OCI-LY3 (cell line): ENCODE data around the gene TPSG1.

Source experiments
- H2AFZ ChIP-seq: fragments of 200-600, 300-600 bp; shearing (Covaris generic); 2 replicates; pipeline ENCODE4 v1.6.0; 2014; ENCODE audit warnings: antibody characterized with exemption, low read depth, low read length
- H3K27ac ChIP-seq: fragments of 200-600, 300-600 bp; sonication (generic); 2 replicates; pipeline ENCODE4 v1.5.1; 2014; ENCODE audit warnings: mild to moderate bottlenecking, low read length, moderate library complexity, mixed read lengths
- H3K27me3 ChIP-seq: fragments of 200-600, 300-600 bp; sonication (generic); 2 replicates; pipeline ENCODE4 v1.6.1; 2014; ENCODE audit warnings: low read depth, low read length, mixed read lengths
- H3K36me3 ChIP-seq: fragments of 200-600, 300-600 bp; sonication (generic); replicated peaks from 2 replicates; pipeline ENCODE3; 2014; ENCODE audit warnings: low read depth, low read length, mixed read lengths
- H3K4me1 ChIP-seq: fragments of 300-600, 200-600 bp; sonication (generic); 2 replicates; pipeline ENCODE4 v1.6.1; 2014; ENCODE audit warnings: low read length, mixed read lengths
- H3K4me2 ChIP-seq: fragments of 200-600, 300-600 bp; sonication (generic); 2 replicates; pipeline ENCODE4 v1.6.1; 2014; ENCODE audit warnings: low read length, mixed read lengths
- H3K4me3 ChIP-seq: fragments of 300-600, 200-600 bp; sonication (generic); 2 replicates; pipeline ENCODE4 v1.5.1; 2014; ENCODE audit warnings: antibody characterized with exemption, mild to moderate bottlenecking, low read length, moderate library complexity
- H3K79me2 ChIP-seq: fragments of 300-600, 200-600 bp; shearing (Covaris generic); 2 replicates; pipeline ENCODE4 v1.6.1; 2014; ENCODE audit warnings: mild to moderate bottlenecking, low read length, mixed read lengths
- H3K9ac ChIP-seq: fragments of 300-600, 200-600 bp; shearing (Covaris generic); 2 replicates; pipeline ENCODE4 v1.6.0; 2014; ENCODE audit warnings: mild to moderate bottlenecking, low read length, moderate library complexity
- H3K9me3 ChIP-seq: fragments of 200-600, 300-600 bp; shearing (Covaris generic); 2 replicates; pipeline ENCODE4 v1.6.1; 2014; ENCODE audit warnings: low read length, mixed read lengths; ENCODE audit not compliant: insufficient read depth
- H4K20me1 ChIP-seq: fragments of 200-600, 300-600 bp; sonication (generic); 2 replicates; pipeline ENCODE4 v1.6.1; 2016; ENCODE audit warnings: low read length, mixed read lengths; ENCODE audit not compliant: insufficient read depth
- CTCF ChIP-seq: fragments of 200-600, 300-600 bp; sonication (generic); IDR thresholded peaks from 2 replicates; pipeline ENCODE4 v1.5.1; 2014; ENCODE audit warnings: antibody characterized with exemption, low read length, low read depth
- EZH2phosphoT487 ChIP-seq: fragments of 200-600 bp; shearing (Covaris generic); IDR thresholded peaks from 2 replicates; pipeline ENCODE4 v1.6.1; 2018; ENCODE audit warnings: antibody characterized with exemption, mixed run types, low read depth

Gene TPSG1

DNA sequence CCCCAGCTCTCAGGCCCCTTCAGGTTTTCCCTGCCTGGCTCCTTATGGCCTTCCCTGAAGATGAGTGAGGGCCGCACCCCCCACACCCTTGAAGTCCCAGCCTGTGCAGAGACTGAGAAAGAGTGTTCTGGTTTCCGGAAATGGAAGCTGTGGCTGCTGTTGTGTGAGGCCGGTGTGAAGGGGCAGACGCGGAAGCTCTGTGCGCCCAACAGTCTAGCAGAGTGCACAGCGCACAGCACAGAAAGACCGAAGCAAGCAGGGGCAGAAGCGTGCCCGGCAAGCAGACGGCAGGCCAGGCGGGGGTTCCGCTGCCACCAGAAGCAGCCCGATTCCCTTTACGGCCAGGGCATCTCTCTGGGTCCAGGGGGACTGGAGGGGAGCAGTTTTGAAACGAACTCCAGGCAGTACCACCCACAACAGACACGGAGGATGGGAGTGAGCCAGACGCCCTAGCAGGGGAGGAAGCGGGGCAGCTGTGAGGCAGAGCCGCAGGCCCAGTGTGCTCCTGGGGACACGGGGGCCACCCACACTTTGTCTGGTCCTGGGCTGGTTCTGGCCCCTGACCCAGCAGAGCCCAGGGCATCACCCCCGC, 16.7 kb downstream of the TPSG1 start:
- no peak overlapping the region for H3K4me3 ChIP-seq
- no peaks in the 10 kb centered on the region for H3K27me3 ChIP-seq
- H3K27ac ChIP-seq: no peak overlapping the region
- no peaks in the 10 kb centered on the region for H3K9me3 ChIP-seq
- no peak overlapping the region for H3K9ac ChIP-seq
- H3K79me2 ChIP-seq: no peaks in the 10 kb centered on the region
- H3K36me3 ChIP-seq: no peaks in the 10 kb centered on the region
- H4K20me1 ChIP-seq: no peaks in the 10 kb centered on the region
- no peaks in the 10 kb centered on the region for H3K4me1 ChIP-seq
- no peak overlapping the region for H3K4me2 ChIP-seq
- H2AFZ ChIP-seq: no peak overlapping the region
- TF ChIP-seq CTCF: no peak
- TF ChIP-seq EZH2phosphoT487: no peak

DNA sequence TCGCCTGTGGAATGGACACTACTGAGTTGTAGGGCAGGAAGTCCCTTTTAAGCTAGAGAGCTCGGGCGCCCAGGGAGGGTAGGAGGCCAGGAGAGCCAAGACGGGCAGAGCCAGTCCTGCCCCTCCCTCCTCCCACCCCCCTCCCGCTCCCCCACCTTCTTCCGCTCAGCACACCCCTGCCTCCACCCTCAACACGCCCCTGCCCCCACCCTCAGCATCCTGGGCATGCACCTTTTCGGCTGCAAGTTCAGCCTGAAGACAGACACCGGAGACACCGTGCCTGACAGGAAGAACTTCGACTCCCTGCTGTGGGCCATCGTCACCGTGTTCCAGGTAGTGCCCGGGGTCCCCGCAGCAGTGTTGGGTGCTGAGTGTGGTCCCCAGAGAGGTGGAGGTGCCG, 18.3 kb downstream of the TPSG1 start:
- no peaks in the 10 kb centered on the region for H3K79me2 ChIP-seq
- H3K9me3 ChIP-seq: no peaks in the 10 kb centered on the region
- TF ChIP-seq EZH2phosphoT487 (no peak), CTCF (no peak)
- H3K4me2 ChIP-seq: no peak overlapping the region
- no peaks in the 10 kb centered on the region for H3K4me1 ChIP-seq
- no peak overlapping the region for H3K9ac ChIP-seq
- H3K4me3 ChIP-seq: no peak overlapping the region
- no peaks in the 10 kb centered on the region for H3K36me3 ChIP-seq
- H3K27ac ChIP-seq: no peak overlapping the region
- H3K27me3 ChIP-seq: no peaks in the 10 kb centered on the region
- no peak overlapping the region for H2AFZ ChIP-seq
- H4K20me1 ChIP-seq: no peaks in the 10 kb centered on the region

DNA sequence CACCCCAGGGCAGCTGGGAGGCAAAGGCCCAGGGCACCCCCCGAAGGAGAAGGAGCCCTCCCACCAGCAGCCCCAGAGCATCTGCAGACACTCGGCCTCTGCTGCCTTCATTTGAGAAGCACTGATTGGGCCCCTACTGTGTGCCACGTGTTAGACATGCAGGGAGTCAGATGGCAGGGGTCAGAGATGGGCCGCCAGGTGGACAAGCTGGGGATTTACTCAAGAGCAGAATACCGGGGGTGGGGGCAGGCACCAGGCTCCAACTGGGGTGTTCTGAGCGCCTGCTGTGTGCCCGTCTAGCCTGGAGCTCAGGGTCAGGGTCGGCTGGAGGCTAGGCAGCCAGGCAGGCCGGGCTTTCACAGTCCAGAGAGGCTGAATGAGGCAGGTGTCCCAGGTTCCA, 18.7 kb downstream of the TPSG1 start:
- no peaks in the 10 kb centered on the region for H3K27me3 ChIP-seq
- no peaks in the 10 kb centered on the region for H3K36me3 ChIP-seq
- TF ChIP-seq EZH2phosphoT487: no peak
- no peak for TF ChIP-seq CTCF
- H2AFZ ChIP-seq: no peak overlapping the region
- H3K9me3 ChIP-seq: no peaks in the 10 kb centered on the region
- H4K20me1 ChIP-seq: no peaks in the 10 kb centered on the region
- no peak overlapping the region for H3K9ac ChIP-seq
- no peak overlapping the region for H3K4me3 ChIP-seq
- no peak overlapping the region for H3K4me2 ChIP-seq
- H3K27ac ChIP-seq: no peak overlapping the region
- H3K79me2 ChIP-seq: no peaks in the 10 kb centered on the region
- H3K4me1 ChIP-seq: no peaks in the 10 kb centered on the region

DNA sequence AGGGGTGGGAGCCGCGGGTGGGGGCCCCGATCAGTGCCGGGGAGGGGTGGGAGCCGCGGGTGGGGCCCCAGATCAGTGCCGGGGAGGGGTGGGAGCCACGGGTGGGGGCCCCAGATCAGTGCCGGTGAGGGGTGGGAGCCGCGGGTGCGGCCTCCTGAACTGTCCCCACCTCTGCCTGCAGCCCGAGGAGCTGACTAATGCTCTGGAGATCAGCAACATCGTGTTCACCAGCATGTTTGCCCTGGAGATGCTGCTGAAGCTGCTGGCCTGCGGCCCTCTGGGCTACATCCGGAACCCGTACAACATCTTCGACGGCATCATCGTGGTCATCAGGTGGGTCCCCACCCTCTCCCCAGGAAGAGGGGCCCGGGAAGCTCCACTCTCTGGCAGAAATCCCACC, 20.1 kb downstream of the TPSG1 start:
- Histone ChIP-seq H3K79me2 (no peaks in the 10 kb centered on the region), H4K20me1 (no peaks in the 10 kb centered on the region), H2AFZ (no peak overlapping the region), H3K9ac (no peak overlapping the region), H3K9me3 (no peaks in the 10 kb centered on the region), H3K27ac (no peak overlapping the region), H3K27me3 (no peaks in the 10 kb centered on the region), H3K36me3 (no peaks in the 10 kb centered on the region), H3K4me1 (no peaks in the 10 kb centered on the region), H3K4me2 (no peak overlapping the region), H3K4me3 (no peak overlapping the region)
- TF ChIP-seq EZH2phosphoT487 (no peak), CTCF (no peak)
